K562 (cell line): Measurements from ENCODE around the gene MATN4.

Experiments used
- ATF6 ChIP-seq: sonication (generic); formaldehyde crosslinking; IDR thresholded peaks from 2 replicates; pipeline ENCODE4 v1.4.0; 2020; ENCODE audit warnings: mild to moderate bottlenecking, missing genetic modification reagents
- BMI1 ChIP-seq: fragments of 150-350 bp; IDR thresholded peaks from 2 replicates; pipeline ENCODE4 v1.6.1; 2014; ENCODE audit warnings: low read length
- BRCA1 ChIP-seq, 2 experiments: fragments of 450-650 bp in 1 of 2; sonication (generic) in 1 of 2; formaldehyde crosslinking in 1 of 2; IDR thresholded peaks; 2 replicates each; pipeline versions ENCODE4 v1.5.0 to v1.6.1; 2017 to 2020; ENCODE audit warnings: mild to moderate bottlenecking in 1 of 2, missing genetic modification reagents in 1 of 2
- CTCF ChIP-seq, 3 experiments: IDR thresholded peaks in 2 of 3; conservative IDR thresholded peaks in 1 of 3; 2 replicates each; pipeline ENCODE4 v1.5.1; 2011 to 2012; ENCODE audit warnings: low read length in 3 of 3, mild to moderate bottlenecking in 3 of 3, control low read depth in 2 of 3, improper control_type of control experiment in 1 of 3, inconsistent platforms in 1 of 3, low read depth in 1 of 3, mixed read lengths in 1 of 3, moderate library complexity in 1 of 3; ENCODE audit not compliant: insufficient read depth in 2 of 3
- E2F8 ChIP-seq: fragments of 450-650 bp; IDR thresholded peaks from 2 replicates; pipeline ENCODE4 v1.7.1; 2018; ENCODE audit warnings: mild to moderate bottlenecking, low read depth; ENCODE audit not compliant: partially characterized antibody
- NBN ChIP-seq: fragments of 450-650 bp; IDR thresholded peaks from 2 replicates; pipeline ENCODE4 v1.6.1; 2016; ENCODE audit warnings: low read depth, mild to moderate bottlenecking
- POLR2AphosphoS5 ChIP-seq: IDR thresholded peaks from 2 replicates; pipeline ENCODE4 v1.6.1; 2011; ENCODE audit warnings: mild to moderate bottlenecking, low read depth, low read length, moderate library complexity; ENCODE audit not compliant: control insufficient read depth, insufficient read depth
- RFX5 ChIP-seq: IDR thresholded peaks from 2 replicates; pipeline ENCODE4 v1.6.1; 2011; ENCODE audit warnings: low read depth, mild to moderate bottlenecking, improper control_type of control experiment, low read length
- SMAD3 ChIP-seq: fragments of 450-650 bp; formaldehyde crosslinking; conservative IDR thresholded peaks from 2 replicates; pipeline ENCODE4 v1.4.0; 2020; ENCODE audit warnings: mild to moderate bottlenecking
- WHSC1 ChIP-seq: IDR thresholded peaks from one replicate; pipeline ENCODE4 v1.6.1; 2012; ENCODE audit warnings: low read length, control low read depth, inconsistent platforms
- ZNF274 ChIP-seq: IDR thresholded peaks from 2 replicates; pipeline ENCODE4 v1.6.1; 2011; ENCODE audit warnings: low read depth, mild to moderate bottlenecking, low read length, moderate library complexity, borderline replicate concordance
- ZNF561 ChIP-seq: fragments of 450-650 bp; formaldehyde crosslinking; conservative IDR thresholded peaks from 2 replicates; pipeline ENCODE4 v1.4.0; 2020; ENCODE audit warnings: mild to moderate bottlenecking, moderate library complexity
- ZSCAN29 ChIP-seq: fragments of 450-650 bp; IDR thresholded peaks from 2 replicates; pipeline ENCODE4 v1.6.1; 2017

GRCh38 chr20:45346851-45347250 lies 38.8 kb upstream of the MATN4 start:
- TF ChIP-seq E2F8 = no peak
- no peak for TF ChIP-seq ATF6
- TF ChIP-seq WHSC1 = no peak
- TF ChIP-seq BMI1 = no peak
- no peak for TF ChIP-seq ZNF561 (CRISPR knock-in tag)
- no peak for TF ChIP-seq ZSCAN29
- TF ChIP-seq CTCF (IDR thresholded peaks at IDR 0.05 in 2 of 3, conservative IDR thresholded peaks at IDR 0.05 in 1 of 3; ENCODE audit: insufficient read depth in 2 of 3, low read depth in 1 of 3, low read length in 3 of 3) = no peak
- no peak for TF ChIP-seq SMAD3 (CRISPR knock-in tag)
- TF ChIP-seq ZNF274 = no peak
- no peak for TF ChIP-seq RFX5
- no peak for TF ChIP-seq POLR2AphosphoS5
- no peak for TF ChIP-seq BRCA1 (IDR thresholded peaks at IDR 0.05)
- no peak for TF ChIP-seq BRCA1 (CRISPR knock-in tag; IDR thresholded peaks at IDR 0.05)
- no peak for TF ChIP-seq NBN
